DOHH2 (cell line): Measurements from ENCODE around the gene AFDN.

ENCODE experiments used
- H3F3A ChIP-seq: fragments of 200-600 bp; sonication (generic), shearing (Covaris generic); 2 replicates; pipeline ENCODE4 v1.6.0; 2016; ENCODE audit warnings: antibody characterized with exemption, mild to moderate bottlenecking; ENCODE audit not compliant: control insufficient read depth, insufficient read depth
- H3K27ac ChIP-seq: fragments of 200-600 bp; sonication (generic); 2 replicates; pipeline ENCODE4 v1.5.1; 2014; ENCODE audit warnings: low read depth, mild to moderate bottlenecking, low read length, moderate library complexity
- H3K27me3 ChIP-seq: fragments of 200-600 bp; sonication (generic); 2 replicates; pipeline ENCODE4 v1.6.1; 2014; ENCODE audit warnings: mild to moderate bottlenecking, low read length, mixed read lengths; ENCODE audit not compliant: control insufficient read depth
- H3K36me3 ChIP-seq: fragments of 200-600 bp; sonication (generic); 2 replicates; pipeline ENCODE4 v1.6.1; 2014; ENCODE audit warnings: mild to moderate bottlenecking, low read length, moderate library complexity, mixed read lengths; ENCODE audit not compliant: control insufficient read depth
- H3K4me1 ChIP-seq: fragments of 200-600 bp; sonication (generic); 2 replicates; pipeline ENCODE4 v1.6.1; 2014; ENCODE audit warnings: mild to moderate bottlenecking, low read length, mixed read lengths; ENCODE audit not compliant: control insufficient read depth
- H3K4me2 ChIP-seq: fragments of 200-600 bp; sonication (generic); 2 replicates; pipeline ENCODE4 v1.6.0; 2014; ENCODE audit warnings: mild to moderate bottlenecking, low read length, moderate library complexity
- H3K4me3 ChIP-seq: fragments of 200-600 bp; sonication (generic); 2 replicates; pipeline ENCODE4 v1.5.1; 2014; ENCODE audit warnings: mild to moderate bottlenecking, low read length, mixed read lengths
- H3K79me2 ChIP-seq: fragments of 200-600 bp; sonication (generic); 2 replicates; pipeline ENCODE4 v1.6.1; 2014; ENCODE audit warnings: mild to moderate bottlenecking, low read length, mixed read lengths; ENCODE audit not compliant: control insufficient read depth
- H3K9me2 ChIP-seq: fragments of 200-600 bp; sonication (generic); replicated peaks from 2 replicates; pipeline ENCODE4 v1.6.1; 2014; ENCODE audit warnings: mild to moderate bottlenecking, low read length, mixed read lengths; ENCODE audit not compliant: control insufficient read depth
- H3K9me3 ChIP-seq: fragments of 200-600 bp; sonication (generic); 2 replicates; pipeline ENCODE4 v1.6.1; 2014; ENCODE audit warnings: antibody characterized with exemption, low read length, mixed read lengths; ENCODE audit not compliant: control insufficient read depth, insufficient read depth
- H4K20me1 ChIP-seq: fragments of 200-600 bp; sonication (generic); 2 replicates; pipeline ENCODE4 v1.6.0; 2014; ENCODE audit warnings: low read depth, mild to moderate bottlenecking, antibody characterized with exemption, low read length, moderate library complexity; ENCODE audit not compliant: control insufficient read depth, insufficient read depth
- CTCF ChIP-seq: fragments of 200-600 bp; sonication (generic); IDR thresholded peaks from one replicate; pipeline ENCODE4 v1.5.1; 2014; ENCODE audit warnings: antibody characterized with exemption, mild to moderate bottlenecking, low read depth, low read length; ENCODE audit not compliant: poor library complexity, severe bottlenecking
- EZH2phosphoT487 ChIP-seq: fragments of 200-600 bp; sonication (generic); IDR thresholded peaks from 2 replicates; pipeline ENCODE4 v1.6.1; 2017; ENCODE audit warnings: borderline replicate concordance, mild to moderate bottlenecking, antibody characterized with exemption, low read length, moderate library complexity, mixed read lengths

The AFDN gene

GRCh38 chr6:167937301-167937700 is 110.6 kb downstream of the AFDN start:
- TF ChIP-seq CTCF: no peak
- TF ChIP-seq EZH2phosphoT487: no peak

GRCh38 chr6:167937948-167938911 is 111.5 kb downstream of the AFDN start:
- Histone ChIP-seq H3K9me2 (no peaks in the 10 kb centered on the region), H3K27me3 (no peaks in the 10 kb centered on the region), H3K4me1 (no peaks in the 10 kb centered on the region), H3K27ac (no peak overlapping the region), H3K79me2 (no peaks in the 10 kb centered on the region), H3F3A (no peaks in the 10 kb centered on the region), H3K9me3 (no peaks in the 10 kb centered on the region), H3K36me3 (no peaks in the 10 kb centered on the region), H3K4me3 (no peak overlapping the region), H3K4me2 (no peak overlapping the region), H4K20me1 (no peaks in the 10 kb centered on the region)
- TF ChIP-seq EZH2phosphoT487 (no peak), CTCF (no peak)

More at GRCh38 chr6:167937301-167937700, 110.6 kb downstream of the AFDN start:
- H3K27ac ChIP-seq: no peak overlapping the region
- H4K20me1 ChIP-seq: no peaks in the 10 kb centered on the region
- H3K36me3 ChIP-seq: no peaks in the 10 kb centered on the region
- no peak overlapping the region for H3K4me3 ChIP-seq
- H3K4me2 ChIP-seq: no peak overlapping the region
- H3K27me3 ChIP-seq: no peaks in the 10 kb centered on the region
- no peaks in the 10 kb centered on the region for H3F3A ChIP-seq
- no peaks in the 10 kb centered on the region for H3K4me1 ChIP-seq
- H3K9me3 ChIP-seq: no peaks in the 10 kb centered on the region
- no peaks in the 10 kb centered on the region for H3K9me2 ChIP-seq
- no peaks in the 10 kb centered on the region for H3K79me2 ChIP-seq

GRCh38 chr6:167941822-167942221 is 115.1 kb downstream of the AFDN start:
- Histone ChIP-seq H3K27ac (no peak overlapping the region), H3K4me2 (no peak overlapping the region), H3K36me3 (peaks cover 6% of the 10 kb centered on the region; the same call in 1 of the 2 replicates), H3K9me2 (no peaks in the 10 kb centered on the region), H3K9me3 (no peaks in the 10 kb centered on the region), H3K27me3 (no peaks in the 10 kb centered on the region), H3K4me1 (no peaks in the 10 kb centered on the region), H3K79me2 (no peaks in the 10 kb centered on the region), H3K4me3 (no peak overlapping the region), H4K20me1 (no peaks in the 10 kb centered on the region), H3F3A (no peaks in the 10 kb centered on the region)
- TF ChIP-seq CTCF (no peak), EZH2phosphoT487 (no peak)
